Cardiac muscle cell (in vitro differentiated cells and primary cell): ENCODE data around the gene SLC7A10. TPM values are rescaled to one million over a fixed set of nuclear protein-coding genes. Genes with fewer than 3 reads are reported as not detected.
"Not testable (repeated sequence)": the region's sequence is repeated elsewhere in the genome, so short reads cannot be mapped to it uniquely, and the experiment has no call there.

Experiments
- DNase-seq, 2 donors: peaks; one replicate each; pipeline versions ENCODE4 v3.0.0 to v3.0.0-alpha.2; 2010 to 2017; ENCODE audit warnings: low read depth in 1 of 2, low spot score in 1 of 2
- H3K27ac ChIP-seq: fragments of 200-600 bp; sonication (generic); 2 replicates; pipeline ENCODE4 v1.5.1; 2016
- H3K27me3 ChIP-seq: fragments of 200-600 bp; sonication (generic); 2 replicates; pipeline ENCODE4 v1.6.0; 2016; ENCODE audit warnings: control low read depth
- H3K36me3 ChIP-seq: fragments of 200-600 bp; sonication (generic); 2 replicates; pipeline ENCODE4 v1.5.1; 2016; ENCODE audit warnings: control low read depth
- H3K4me1 ChIP-seq: fragments of 200-600 bp; sonication (generic); 2 replicates; pipeline ENCODE4 v1.8.1; 2017; ENCODE audit warnings: low read depth, mild to moderate bottlenecking, mixed run types
- H3K4me3 ChIP-seq: fragments of 200-600 bp; sonication (generic); 2 replicates; pipeline ENCODE4 v1.5.1; 2016; ENCODE audit warnings: mild to moderate bottlenecking
- H3K9me3 ChIP-seq: fragments of 200-600 bp; sonication (generic); 2 replicates; pipeline ENCODE4 v1.5.1; 2017; ENCODE audit warnings: low read depth, mild to moderate bottlenecking, control low read depth
- polyA plus RNA-seq: library from polyadenylated mRNA; unstranded; fragments of >200 nt; fragmentation: Nextera tagmentation; extraction: Ambion mirVana; gene quantifications from 2 replicates; pipeline ENCODE4 v1.2.1, GENCODE V29; 2016
- total RNA-seq: library from RNA; depleted of rRNA; stranded (reverse); fragments of >200 nt; gene quantifications from 2 replicates; pipeline ENCODE4 v1.2.3, GENCODE V29; 2016
- TF ChIP-seq, protein P1 (sequence below): IDR thresholded peaks from 2 replicates; pipeline ENCODE4 v1.5.1; 2012; ENCODE audit warnings: low read depth, mild to moderate bottlenecking, low read length

Gene SLC7A10
- total and polyA plus RNA-seq, 2 experiments from 2014 or later, result not detected

DNA sequence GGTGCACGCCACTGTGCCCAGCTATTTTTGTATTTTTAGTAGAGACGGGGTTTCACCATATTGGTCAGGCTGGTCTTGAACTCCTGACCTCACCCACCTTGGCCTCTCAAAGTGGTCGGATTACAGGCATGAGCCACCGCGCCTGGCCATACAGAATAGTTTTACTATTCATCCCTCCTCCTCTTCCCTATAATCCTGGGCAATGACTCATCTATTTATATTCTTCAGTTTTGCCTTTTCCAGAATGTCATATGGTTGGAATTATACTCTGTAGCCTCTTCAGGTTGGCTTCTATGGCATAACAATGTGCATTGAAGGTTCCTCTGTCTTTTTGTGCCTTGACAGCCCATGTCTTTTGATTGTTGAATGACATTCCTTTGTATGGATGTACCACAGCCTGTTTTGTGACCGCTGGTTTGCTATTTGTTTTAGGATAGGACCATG, 53.7 kb downstream of the SLC7A10 start:
- H3K36me3 ChIP-seq, result no peaks in the 10 kb centered on the region
- H3K27ac ChIP-seq, result no peak overlapping the region
- no peaks in the 10 kb centered on the region for H3K27me3 ChIP-seq
- TF ChIP-seq, protein P1, sequence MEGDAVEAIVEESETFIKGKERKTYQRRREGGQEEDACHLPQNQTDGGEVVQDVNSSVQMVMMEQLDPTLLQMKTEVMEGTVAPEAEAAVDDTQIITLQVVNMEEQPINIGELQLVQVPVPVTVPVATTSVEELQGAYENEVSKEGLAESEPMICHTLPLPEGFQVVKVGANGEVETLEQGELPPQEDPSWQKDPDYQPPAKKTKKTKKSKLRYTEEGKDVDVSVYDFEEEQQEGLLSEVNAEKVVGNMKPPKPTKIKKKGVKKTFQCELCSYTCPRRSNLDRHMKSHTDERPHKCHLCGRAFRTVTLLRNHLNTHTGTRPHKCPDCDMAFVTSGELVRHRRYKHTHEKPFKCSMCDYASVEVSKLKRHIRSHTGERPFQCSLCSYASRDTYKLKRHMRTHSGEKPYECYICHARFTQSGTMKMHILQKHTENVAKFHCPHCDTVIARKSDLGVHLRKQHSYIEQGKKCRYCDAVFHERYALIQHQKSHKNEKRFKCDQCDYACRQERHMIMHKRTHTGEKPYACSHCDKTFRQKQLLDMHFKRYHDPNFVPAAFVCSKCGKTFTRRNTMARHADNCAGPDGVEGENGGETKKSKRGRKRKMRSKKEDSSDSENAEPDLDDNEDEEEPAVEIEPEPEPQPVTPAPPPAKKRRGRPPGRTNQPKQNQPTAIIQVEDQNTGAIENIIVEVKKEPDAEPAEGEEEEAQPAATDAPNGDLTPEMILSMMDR, result no peak
- DNase-seq, result no peak
- no peak overlapping the region for H3K4me3 ChIP-seq
- no peaks in the 10 kb centered on the region for H3K9me3 ChIP-seq
- peaks cover 9% of the 10 kb centered on the region for H3K4me1 ChIP-seq

DNA sequence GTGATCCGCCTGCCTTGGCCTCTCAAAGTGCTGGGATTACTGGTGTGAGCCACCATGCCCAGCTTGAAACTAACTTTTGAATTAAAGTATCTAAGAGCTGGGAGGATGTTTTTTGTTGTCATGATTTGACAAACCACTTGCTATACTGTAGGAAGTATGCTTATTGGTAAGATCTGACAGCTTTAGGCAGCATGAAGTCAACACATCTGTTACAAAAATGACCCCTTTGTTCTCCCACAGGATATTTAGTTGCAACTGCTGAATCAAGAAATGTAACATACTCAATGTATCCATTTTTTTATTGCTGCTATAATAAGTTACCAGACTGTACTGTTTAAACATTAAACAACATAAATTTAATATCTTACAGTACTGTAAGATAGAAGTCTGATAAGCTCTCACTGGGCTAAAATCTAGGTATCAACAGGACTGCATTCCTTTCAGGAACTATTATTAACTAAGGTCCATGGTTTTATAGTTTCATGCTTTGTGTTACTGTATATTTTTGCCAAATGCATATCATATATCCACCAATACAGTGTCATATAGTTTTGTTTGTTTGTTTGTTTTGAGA, 54.3 kb downstream of the SLC7A10 start:
- TF ChIP-seq, protein P1, result no peak
- Histone ChIP-seq H3K9me3 (no peaks in the 10 kb centered on the region), H3K4me3 (no peak overlapping the region), H3K27ac (no peak overlapping the region), H3K36me3 (no peaks in the 10 kb centered on the region), H3K27me3 (no peaks in the 10 kb centered on the region), H3K4me1 (peaks cover 9% of the 10 kb centered on the region)
- no peak for DNase-seq

DNA sequence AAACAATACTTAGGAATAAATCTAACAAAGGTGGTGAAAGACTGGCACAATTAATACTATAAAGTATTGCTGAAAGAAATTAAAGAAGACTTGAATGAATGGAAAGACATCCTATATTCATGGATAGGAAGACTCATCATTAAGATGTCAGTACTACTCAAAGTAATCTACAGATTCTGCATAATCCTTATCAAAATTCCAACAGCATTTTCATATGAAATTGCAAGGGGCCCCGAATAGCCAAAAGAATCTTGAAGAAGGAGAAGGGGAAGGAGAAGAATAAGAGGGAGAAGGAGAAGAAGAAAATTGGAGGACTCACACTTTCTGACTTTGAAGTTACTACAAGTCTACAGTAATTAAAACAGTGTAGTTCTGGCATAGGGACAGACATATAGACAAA, 57.1 kb downstream of the SLC7A10 start:
- TF ChIP-seq, protein P1, result no peak
- H3K27me3 ChIP-seq, result no peaks in the 10 kb centered on the region
- no peaks in the 10 kb centered on the region for H3K9me3 ChIP-seq
- H3K27ac ChIP-seq, result no peak overlapping the region
- H3K4me1 ChIP-seq, result no peaks in the 10 kb centered on the region
- no peaks in the 10 kb centered on the region for H3K36me3 ChIP-seq
- no peak overlapping the region for H3K4me3 ChIP-seq
- DNase-seq, result no peak

GRCh38 chr19:33167438-33167837, 58.2 kb downstream of the SLC7A10 start:
- Histone ChIP-seq H3K4me1 (no peaks in the 10 kb centered on the region), H3K9me3 (no peaks in the 10 kb centered on the region), H3K27ac (no peak overlapping the region), H3K27me3 (no peaks in the 10 kb centered on the region), H3K36me3 (no peaks in the 10 kb centered on the region), H3K4me3 (no peak overlapping the region)
- TF ChIP-seq, protein P1, result no peak
- DNase-seq, result no peak

DNA sequence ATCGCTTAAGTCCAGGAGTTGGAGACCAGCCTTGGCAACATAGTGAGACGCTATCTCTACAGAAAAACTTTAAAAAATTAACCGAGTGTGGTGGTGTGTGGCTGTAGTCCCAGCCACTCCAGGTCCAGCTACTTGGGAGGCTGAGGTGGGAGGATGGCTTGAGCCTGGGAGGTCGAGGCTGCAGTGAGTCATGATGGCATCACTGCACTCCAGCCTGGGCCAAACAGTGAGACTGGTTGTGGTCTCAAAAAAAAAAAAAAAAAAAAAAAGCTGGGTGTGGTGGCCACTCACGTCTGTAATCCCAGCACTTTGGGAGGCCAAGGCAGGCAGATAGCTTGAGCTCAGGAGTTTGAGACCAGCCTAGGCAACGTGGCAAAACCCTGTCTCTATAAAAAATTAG, 59.6 kb downstream of the SLC7A10 start:
- H3K27me3 ChIP-seq, H3K27ac ChIP-seq, DNase-seq, H3K9me3 ChIP-seq, H3K4me3 ChIP-seq, H3K4me1 ChIP-seq, H3K36me3 ChIP-seq: not testable (repeated sequence)

DNA sequence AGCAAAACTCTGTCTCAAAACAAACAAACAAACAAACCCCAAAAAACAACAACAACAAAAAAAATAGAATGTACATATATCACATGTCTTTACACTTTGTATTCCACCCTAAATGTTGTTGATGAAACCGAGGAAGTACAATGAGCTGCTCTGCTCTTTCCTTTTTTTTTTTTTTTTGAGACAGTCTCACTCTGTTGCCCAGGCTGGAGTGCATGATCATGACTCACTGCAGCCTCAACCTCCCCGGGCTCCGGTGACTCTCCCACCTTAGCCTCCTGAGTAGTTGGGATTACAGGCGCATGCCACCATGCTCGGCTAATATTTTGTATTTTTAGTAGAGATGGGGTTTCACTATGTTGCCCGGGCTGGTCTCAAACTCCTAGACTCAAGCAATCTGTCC, 62.2 kb downstream of the SLC7A10 start:
- Histone ChIP-seq H3K36me3 (no peaks in the 10 kb centered on the region), H3K4me3 (no peak overlapping the region), H3K9me3 (no peaks in the 10 kb centered on the region), H3K4me1 (no peaks in the 10 kb centered on the region), H3K27me3 (no peaks in the 10 kb centered on the region), H3K27ac (no peak overlapping the region)
- TF ChIP-seq, protein P1, result no peak
- DNase-seq, result no peak
